RWPE2 (cell line): ENCODE data around the gene SRC.

Source experiments
- ATAC-seq: fragments of 200-7000 bp; cut with Tn5 transposase; 3 replicates; pipeline ENCODE4 v1.9.1; 2021; ENCODE audit warnings: low read depth
- DNase-seq: peaks from one replicate; pipeline ENCODE4 v3.0.0-alpha.2; 2020; ENCODE audit warnings: low spot score
- H3K27ac ChIP-seq: fragments of 450-650 bp; 2 replicates; pipeline ENCODE4 v1.5.1; 2017; ENCODE audit warnings: mild to moderate bottlenecking; ENCODE audit not compliant: poor library complexity, severe bottlenecking
- H3K27me3 ChIP-seq: fragments of 250-450 bp; sonication (Bioruptor Pico); 2 replicates; pipeline ENCODE4 v1.5.1; 2021; ENCODE audit warnings: mild to moderate bottlenecking, moderate library complexity; ENCODE audit not compliant: insufficient read depth, poor library complexity, severe bottlenecking
- H3K36me3 ChIP-seq: fragments of 250-450 bp; sonication (Bioruptor Pico); 2 replicates; pipeline ENCODE4 v1.5.1; 2020; ENCODE audit warnings: low read depth, mild to moderate bottlenecking, moderate library complexity
- H3K4me1 ChIP-seq: fragments of 250-450 bp; sonication (Bioruptor Pico); 2 replicates; pipeline ENCODE4 v1.5.1; 2021; ENCODE audit warnings: mild to moderate bottlenecking, moderate library complexity; ENCODE audit not compliant: insufficient read depth, poor library complexity, severe bottlenecking
- H3K4me3 ChIP-seq: fragments of 250-450 bp; sonication (Bioruptor Pico); 2 replicates; pipeline ENCODE4 v1.5.1; 2021; ENCODE audit warnings: mild to moderate bottlenecking, moderate library complexity; ENCODE audit not compliant: severe bottlenecking
- H3K9me3 ChIP-seq: fragments of 250-450 bp; sonication (Bioruptor Pico); 2 replicates; pipeline ENCODE4 v1.5.1; 2021; ENCODE audit warnings: mild to moderate bottlenecking, moderate library complexity; ENCODE audit not compliant: severe bottlenecking
- TF ChIP-seq, protein P1 (sequence below): fragments of 450-650 bp; IDR thresholded peaks from one replicate; pipeline ENCODE4 v1.5.1; 2017; ENCODE audit warnings: mild to moderate bottlenecking, moderate library complexity; ENCODE audit not compliant: poor library complexity, severe bottlenecking

Gene SRC

DNA sequence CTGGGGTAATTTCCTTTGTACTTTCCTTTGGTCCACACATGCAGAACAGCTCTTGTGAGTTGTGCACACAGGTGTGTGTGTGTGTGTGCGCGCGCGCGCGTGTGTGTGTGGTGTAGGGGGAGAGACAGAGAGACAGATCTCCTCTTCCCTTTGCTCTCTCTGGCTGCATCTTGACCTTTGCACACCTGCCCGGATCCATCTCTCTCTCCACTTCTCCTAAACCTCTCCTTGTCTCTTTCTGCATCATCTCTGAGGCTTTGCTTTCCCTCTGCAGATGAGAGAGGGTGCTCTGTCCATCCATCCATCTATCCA lies 67.0 kb downstream of the SRC start:
- DNase-seq (no peak), ATAC-seq (no peak)
- peaks cover 4% of the 10 kb centered on the region for H3K27me3 ChIP-seq
- no peaks in the 10 kb centered on the region for H3K36me3 ChIP-seq
- H3K27ac ChIP-seq = no peak overlapping the region
- no peaks in the 10 kb centered on the region for H3K4me1 ChIP-seq
- H3K9me3 ChIP-seq = no peaks in the 10 kb centered on the region
- no peak overlapping the region for H3K4me3 ChIP-seq
- TF ChIP-seq, protein P1, sequence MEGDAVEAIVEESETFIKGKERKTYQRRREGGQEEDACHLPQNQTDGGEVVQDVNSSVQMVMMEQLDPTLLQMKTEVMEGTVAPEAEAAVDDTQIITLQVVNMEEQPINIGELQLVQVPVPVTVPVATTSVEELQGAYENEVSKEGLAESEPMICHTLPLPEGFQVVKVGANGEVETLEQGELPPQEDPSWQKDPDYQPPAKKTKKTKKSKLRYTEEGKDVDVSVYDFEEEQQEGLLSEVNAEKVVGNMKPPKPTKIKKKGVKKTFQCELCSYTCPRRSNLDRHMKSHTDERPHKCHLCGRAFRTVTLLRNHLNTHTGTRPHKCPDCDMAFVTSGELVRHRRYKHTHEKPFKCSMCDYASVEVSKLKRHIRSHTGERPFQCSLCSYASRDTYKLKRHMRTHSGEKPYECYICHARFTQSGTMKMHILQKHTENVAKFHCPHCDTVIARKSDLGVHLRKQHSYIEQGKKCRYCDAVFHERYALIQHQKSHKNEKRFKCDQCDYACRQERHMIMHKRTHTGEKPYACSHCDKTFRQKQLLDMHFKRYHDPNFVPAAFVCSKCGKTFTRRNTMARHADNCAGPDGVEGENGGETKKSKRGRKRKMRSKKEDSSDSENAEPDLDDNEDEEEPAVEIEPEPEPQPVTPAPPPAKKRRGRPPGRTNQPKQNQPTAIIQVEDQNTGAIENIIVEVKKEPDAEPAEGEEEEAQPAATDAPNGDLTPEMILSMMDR = no peak

DNA sequence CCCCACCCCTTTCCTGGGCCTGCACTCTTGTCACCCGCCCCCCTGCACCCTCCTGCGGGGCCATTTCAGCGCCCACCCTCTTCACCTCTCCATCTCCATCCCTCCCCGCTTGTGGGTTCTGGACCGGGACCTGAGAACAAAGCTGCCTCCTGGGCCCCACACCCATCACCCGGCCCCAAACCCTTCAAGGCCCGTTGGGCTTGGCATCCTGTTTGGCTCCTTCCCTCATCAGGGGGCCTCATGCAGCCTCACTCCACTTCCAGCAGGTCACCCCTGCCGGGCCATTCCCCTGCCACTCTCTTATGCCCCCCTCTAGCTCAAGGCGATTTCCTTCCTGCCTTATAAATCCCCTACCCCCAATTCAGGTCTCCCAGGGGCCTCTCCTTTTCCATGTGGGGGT lies 67.4 kb downstream of the SRC start:
- Histone ChIP-seq H3K27me3 (peaks cover 4% of the 10 kb centered on the region), H3K36me3 (no peaks in the 10 kb centered on the region), H3K4me1 (no peaks in the 10 kb centered on the region), H3K4me3 (no peak overlapping the region), H3K9me3 (no peaks in the 10 kb centered on the region), H3K27ac (no peak overlapping the region)
- peak; percentile 81 for DNase-seq
- no peak for ATAC-seq
- TF ChIP-seq, protein P1 = no peak

- DNase-seq (peak; percentile 73), ATAC-seq (peak; percentile 24)
- H3K9me3 ChIP-seq = no peaks in the 10 kb centered on the region
- H3K27me3 ChIP-seq = peaks cover 4% of the 10 kb centered on the region
- H3K36me3 ChIP-seq = no peaks in the 10 kb centered on the region
- H3K4me1 ChIP-seq = no peaks in the 10 kb centered on the region
- no peak overlapping the region for H3K4me3 ChIP-seq
- TF ChIP-seq, protein P1 = no peak
- H3K27ac ChIP-seq = no peak overlapping the region
Measured at GRCh38 chr20:37414224-37415035, 68.5 kb downstream of the SRC start.

GRCh38 chr20:37415118-37416085 lies 69.5 kb downstream of the SRC start:
- DNase-seq (peak; percentile 86), ATAC-seq (no peak; the same call in 2 of the 3 replicates)
- no peaks in the 10 kb centered on the region for H3K9me3 ChIP-seq
- TF ChIP-seq, protein P1 = no peak
- no peak overlapping the region for H3K4me3 ChIP-seq
- no peak overlapping the region for H3K27ac ChIP-seq
- peaks cover 4% of the 10 kb centered on the region for H3K27me3 ChIP-seq
- H3K36me3 ChIP-seq = no peaks in the 10 kb centered on the region
- H3K4me1 ChIP-seq = no peaks in the 10 kb centered on the region
